Activated CD8-positive, alpha-beta memory T cell treated with anti-CD3 and anti-CD28 coated beads for 1 hour (primary cell): ENCODE data around the gene PARP15.
"Not testable (repeated sequence)": the region's sequence is repeated elsewhere in the genome, so short reads cannot be mapped to it uniquely, and the experiment has no call there.

ENCODE experiments used
- DNase-seq, 2 donors: peaks; one replicate each; pipeline ENCODE4 v3.0.0-alpha.2; 2020; ENCODE audit warnings: low read depth in 1 of 2; ENCODE audit errors: extremely low read depth in 1 of 2

PARP15 gene

DNA sequence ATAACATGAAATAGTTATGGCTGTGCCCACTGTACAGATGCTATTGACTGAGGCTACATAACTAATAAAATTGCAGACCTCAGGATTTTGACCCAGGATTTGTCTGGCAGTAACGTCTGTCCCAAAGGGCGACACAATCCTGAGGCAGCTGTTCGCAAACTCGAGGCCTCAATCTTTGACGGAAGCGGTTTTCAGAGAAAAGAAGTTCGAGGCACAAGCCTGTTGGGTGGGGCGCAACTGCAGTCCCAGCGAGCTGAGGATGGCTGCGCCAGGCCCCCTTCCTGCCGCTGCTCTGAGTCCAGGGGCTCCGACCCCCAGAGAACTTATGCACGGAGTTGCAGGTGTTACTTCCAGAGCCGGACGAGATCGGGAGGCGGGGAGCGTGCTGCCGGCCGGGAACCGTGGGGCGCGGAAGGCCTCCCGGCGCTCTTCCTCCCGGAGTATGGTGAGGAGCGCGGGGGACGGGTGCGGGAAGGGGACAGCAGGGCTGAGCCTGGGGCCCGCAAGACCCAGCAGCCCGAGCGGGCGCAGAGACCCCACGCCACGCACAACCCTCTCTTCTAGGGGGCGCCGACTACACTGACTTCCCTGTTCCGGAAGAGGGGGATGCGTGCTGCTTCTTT lies at the start of gene PARP15:
PARP15 (plus strand) TSS at position 242 of the 623 bp plus-strand sequence; CDS start at position 260, 18 bp downstream.
- DNase-seq, result peak in 1 of 2 donors; percentile 19

DNA sequence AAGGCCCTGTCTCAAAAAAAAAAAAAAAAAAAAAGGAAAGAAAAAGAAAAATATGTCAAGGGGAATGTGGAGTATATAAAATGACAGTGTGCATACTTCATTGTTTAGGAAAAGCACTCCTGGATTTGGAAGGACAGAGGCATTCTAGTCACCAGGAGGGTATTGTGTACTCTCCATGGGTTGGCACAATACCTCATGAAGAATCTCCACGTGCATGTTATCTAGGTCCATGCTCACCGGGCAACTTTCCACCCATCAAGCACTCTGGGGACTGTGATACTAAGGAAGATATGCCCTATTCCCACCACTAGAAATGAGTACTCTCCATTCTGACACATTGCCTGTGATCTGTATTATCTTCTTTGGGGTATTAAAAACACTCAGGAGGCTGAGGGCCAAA lies 47.3 kb upstream of the PARP15 start:
- DNase-seq, result no peak

DNA sequence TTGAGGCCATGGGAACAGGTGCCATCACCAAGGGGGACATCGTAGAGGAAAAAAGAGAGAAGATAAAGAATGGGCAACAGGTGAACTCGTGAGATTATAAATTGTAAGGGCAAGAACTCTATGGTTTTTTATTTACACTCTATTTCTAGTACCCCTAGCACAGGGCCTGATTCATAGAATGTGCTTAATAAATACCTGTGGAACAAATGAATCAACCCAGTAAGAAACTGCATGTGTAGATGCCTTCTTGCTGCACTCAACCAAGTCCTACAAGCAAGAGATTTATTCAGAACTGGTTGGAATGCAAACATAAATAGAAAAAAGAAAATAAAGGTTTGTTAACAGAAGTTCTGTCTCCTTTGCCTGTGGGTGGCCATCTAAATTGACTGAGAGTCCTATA lies 44.0 kb upstream of the PARP15 start:
- no peak for DNase-seq

DNA sequence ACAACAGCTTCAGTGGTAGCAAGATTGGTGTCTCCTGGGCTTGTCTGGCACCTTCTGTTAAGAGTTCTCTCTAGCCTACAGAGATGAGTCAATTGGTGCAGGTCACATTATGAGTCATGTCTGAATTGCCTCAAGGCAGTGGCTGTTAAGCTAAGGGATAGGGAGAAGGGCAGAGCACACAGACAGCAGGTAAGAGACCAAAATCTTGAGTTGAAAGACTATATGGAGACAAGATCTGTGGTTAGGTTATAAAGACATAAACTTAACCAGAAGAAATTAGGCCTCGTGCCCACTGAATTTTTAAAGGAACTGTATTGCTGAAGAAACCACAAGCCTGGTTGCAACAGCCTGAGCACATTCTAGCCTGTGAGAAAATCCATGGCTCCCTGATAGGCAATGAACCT lies 43.5 kb upstream of the PARP15 start:
- DNase-seq, result no peak

DNA sequence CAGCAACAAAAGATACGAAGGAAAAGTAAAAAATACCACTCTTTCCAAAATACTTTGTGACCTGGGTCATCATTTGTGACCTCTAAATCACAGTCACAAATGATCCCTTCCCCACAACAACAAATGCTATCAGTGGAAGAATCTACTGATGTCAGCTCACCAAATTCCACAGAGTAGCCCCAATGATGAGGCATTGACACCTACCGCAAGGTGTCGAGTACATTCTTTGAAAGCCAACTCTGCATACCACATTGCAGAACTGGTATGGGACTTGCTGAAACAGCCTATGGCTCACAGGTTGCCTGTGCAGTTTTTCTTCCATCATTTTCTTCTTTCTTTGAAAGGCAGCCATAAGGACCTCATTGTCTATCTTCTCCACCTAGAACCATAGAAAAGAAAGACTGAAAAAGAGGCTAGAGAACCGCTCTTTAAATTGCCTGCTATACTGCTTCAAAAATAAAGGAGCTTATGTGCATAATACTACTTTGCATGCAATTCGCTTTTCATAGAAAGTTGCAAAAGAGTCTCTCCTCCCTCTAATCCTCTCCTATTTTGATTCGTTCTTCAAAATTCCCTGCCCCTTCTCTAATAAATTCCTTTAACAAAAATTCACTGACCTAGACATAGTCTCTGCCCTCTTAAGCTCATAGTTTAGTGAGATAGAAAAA lies 41.4 kb upstream of the PARP15 start:
- DNase-seq, result no peak

DNA sequence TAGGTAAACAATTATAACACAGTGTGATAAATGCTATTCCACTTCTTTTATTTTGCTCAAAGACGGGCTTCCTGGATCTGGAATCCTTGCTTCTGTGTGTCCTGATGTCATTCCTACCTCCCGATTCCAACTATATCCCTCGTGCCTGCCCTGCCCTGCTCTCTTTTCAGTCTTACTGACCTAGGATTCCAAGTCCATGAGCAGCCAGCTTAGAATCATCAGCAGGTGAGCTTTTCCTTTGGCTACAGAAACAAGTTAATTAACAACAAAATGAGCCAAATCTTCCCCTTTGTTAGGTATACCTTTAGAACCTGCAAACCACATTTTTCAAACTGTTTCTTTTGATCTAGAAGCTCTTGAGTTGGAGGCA lies 40.8 kb upstream of the PARP15 start:
- DNase-seq, result no peak

DNA sequence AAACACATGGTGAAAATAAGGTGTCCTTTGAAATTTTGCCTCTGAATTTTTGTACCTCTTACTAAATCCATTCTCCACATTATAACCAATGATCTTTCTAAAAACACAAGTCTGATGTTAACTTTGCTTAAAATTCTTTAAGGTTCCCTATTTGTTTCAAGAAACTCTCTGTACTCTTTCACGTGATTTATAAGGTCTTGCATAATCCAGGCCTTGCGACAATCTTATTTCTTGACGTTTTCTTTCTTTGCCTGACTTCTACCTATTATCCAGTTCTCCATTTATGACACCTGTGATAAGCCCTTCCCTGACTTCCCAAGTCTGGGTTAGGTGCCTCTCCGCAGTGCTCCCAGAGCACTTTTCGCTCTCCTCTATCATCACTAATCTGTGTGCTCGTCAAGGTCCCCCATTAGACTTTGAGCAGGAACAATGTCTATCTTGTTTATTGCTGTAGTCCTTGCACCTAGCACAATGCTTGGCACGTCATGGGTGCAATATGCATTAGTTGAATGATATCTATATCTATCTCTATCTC lies 38.4 kb upstream of the PARP15 start:
- no peak for DNase-seq

DNA sequence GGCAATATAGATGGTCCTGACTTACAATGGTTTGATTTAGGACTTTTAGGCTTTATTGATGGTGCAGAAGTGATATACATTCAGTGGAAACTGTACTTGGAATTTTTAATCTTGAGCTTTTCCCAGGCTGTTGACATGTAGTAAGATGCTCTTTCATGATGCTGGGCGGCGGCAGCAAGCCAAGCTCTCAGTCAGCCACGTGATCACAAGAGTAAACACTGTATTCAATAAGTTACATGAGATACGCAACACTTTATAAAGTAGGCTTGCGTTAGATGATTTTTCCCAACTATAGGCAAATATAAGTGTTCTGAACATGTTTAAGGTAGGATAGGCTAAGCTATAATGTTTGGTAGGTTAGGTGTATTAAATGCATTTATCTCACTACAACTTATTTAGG lies 31.3 kb upstream of the PARP15 start:
- DNase-seq, result no peak

DNA sequence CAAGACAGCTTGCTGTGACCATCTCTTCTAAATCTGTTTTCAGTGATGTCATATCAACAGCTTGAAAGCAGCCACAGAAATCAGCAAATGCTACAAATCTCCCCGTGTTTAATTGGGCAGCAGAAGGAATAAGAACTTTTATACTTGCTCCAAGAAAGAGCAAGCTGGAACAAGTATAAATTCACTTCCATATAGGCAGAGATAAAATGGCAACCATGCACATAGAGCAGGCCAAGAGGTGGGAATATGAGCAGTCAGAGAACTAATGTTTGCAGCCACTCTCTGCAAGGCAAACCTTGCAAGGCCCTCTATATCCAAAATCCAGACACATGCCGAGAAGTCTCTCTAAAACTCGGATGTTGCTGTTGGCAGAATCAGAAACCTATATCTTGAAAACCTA lies 29.4 kb upstream of the PARP15 start:
- DNase-seq, result no peak

DNA sequence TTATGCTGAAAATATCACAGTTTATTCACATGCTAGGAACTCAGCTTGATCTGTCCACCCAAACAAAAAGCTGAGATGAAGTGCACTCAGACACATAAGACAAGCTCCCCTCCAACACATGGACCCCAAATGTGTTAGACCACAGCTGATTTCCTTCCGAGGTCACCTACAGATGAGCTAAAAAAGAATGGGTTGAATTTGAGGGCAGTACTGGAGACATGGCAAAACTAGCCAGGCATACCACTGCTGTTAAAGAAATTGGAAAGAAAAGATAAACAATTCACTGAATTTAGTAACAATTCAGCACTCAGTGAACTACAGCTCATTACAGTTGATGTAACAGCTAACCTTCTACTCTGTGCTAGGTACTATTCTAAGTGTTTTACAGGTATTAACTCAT lies 28.8 kb upstream of the PARP15 start:
- no peak for DNase-seq

DNA sequence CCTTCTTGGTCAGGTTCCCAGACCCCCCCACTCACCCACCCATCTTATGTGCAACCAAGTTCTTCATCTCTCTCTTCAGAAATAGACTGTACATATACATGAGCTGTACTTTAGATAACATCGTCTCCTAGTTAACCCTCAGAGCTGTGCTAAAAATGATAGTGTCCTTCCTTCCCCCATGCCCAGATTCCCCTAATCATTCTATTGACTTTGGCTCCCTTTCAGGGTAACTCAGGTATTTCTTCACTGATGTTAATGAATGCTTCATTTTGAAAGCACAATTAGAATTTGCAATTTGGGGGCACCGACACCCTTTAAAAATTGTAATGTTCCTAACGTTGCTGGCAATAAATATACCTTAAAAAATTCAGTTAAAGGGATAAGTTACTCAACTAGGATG lies 24.3 kb upstream of the PARP15 start:
- DNase-seq, result no peak

DNA sequence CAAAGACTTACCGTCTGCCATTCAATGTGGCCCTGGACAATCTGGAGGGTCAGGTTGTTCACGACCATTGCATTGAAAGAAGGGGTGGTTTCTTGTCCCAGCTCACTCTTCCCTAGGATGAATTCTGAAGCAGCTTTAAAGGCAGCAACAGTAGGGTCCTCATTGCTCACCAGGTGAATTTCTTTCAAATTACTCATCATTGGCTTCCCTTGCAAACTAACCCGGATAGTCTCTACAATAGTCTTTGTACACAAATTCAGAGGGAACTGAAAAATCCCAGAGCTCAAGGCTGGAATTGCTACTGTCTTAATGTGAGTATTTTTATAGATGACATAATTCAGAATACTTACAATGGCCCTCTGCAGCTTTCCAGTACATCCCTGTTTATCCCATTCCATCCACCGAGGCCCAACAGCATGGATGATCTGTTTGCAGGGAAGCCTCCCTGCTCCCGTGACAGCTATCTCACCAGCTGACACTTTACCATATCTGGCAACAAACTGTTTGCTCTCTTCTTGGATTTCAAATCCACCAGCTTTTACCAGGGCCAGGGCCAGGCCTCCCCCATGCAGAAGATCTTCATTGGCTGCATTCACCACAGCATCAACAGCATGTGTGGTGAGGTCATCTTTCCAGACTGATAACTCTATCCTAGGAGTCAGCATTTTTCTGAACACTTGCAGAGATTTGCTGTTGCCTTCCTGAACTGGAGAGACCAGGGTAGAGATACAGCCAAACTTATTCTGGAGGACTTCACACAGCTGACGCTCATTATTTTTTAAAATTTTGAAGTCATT lies 22.0 kb upstream of the PARP15 start:
- DNase-seq, result no peak

DNA sequence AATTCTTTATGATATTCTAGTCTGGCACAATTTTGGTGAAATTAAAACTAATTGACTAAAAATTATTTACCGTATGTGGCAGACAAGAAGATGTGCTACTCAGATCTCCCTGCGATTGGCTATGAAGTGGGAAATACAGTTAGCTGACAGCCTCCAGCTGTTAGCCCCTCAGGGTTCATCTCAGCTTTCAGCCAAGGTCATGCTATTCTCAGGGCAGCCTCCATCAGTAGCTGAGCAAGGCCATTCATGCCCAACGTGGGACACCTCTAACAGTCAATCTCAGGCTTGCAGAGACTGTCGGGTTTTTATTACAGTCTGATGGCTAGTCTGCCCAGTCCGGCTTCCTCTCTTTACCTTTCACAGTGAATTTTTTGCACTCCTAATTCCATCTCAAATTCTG lies 20.1 kb upstream of the PARP15 start:
- DNase-seq, result no peak

DNA sequence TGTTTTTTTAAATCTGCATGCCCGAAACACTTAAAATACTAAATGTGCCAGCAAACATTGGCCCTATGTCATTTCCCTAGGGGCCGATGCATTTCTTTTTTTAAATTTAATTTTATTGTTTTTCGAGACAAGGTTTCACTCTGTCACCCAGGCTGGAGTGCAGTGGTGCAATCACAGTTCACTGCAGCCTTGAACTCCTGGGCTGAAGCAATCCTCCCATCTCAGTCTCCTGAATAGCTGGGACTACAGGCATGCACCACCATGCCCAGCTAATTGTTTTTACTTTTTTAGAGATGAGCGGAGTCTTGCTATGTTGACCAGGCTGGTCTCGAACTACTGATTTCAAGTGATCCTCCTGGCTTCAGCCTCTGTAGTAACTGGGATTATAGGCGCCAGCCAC lies 18.8 kb upstream of the PARP15 start:
- DNase-seq, result no peak

DNA sequence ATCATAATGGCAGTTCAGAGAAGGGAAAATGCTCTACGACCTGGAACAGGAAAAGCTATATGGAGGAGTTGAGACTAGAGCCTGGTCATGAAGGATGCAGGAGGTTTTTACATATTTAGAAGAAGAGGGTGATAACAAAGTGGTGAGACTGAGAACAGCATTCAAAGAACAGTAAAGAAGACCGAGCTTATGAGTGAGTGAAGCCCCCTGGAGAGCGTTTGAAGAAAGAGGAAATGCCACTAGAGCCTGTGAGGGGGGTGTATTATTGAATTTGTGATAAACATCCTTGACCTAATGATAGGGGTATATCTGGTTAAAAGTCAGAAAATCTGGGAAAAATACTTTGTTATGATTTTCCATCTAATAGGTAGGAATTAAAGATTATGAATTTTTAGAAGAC lies 17.5 kb upstream of the PARP15 start:
- DNase-seq, result no peak

DNA sequence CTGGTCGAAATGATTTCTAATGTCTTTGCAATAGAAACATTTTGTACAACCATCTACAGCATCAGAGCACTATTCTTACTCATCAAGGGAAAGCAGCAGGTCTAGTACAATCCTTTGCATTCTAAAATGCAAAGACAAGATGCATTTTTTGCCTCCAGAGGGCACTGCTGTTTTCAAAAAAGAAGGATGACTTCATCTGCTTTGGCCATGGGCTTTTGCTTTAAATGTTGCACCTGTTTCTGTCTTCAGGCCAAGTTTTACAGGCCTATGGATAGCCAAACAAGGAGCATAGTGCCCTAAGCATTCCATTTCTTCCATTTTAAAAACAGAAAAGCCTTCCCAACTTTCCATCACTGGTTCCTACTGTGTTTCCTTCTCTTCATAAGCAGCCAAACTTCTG lies 16.8 kb upstream of the PARP15 start:
- DNase-seq, result peak in 1 of 2 donors; percentile 14

DNA sequence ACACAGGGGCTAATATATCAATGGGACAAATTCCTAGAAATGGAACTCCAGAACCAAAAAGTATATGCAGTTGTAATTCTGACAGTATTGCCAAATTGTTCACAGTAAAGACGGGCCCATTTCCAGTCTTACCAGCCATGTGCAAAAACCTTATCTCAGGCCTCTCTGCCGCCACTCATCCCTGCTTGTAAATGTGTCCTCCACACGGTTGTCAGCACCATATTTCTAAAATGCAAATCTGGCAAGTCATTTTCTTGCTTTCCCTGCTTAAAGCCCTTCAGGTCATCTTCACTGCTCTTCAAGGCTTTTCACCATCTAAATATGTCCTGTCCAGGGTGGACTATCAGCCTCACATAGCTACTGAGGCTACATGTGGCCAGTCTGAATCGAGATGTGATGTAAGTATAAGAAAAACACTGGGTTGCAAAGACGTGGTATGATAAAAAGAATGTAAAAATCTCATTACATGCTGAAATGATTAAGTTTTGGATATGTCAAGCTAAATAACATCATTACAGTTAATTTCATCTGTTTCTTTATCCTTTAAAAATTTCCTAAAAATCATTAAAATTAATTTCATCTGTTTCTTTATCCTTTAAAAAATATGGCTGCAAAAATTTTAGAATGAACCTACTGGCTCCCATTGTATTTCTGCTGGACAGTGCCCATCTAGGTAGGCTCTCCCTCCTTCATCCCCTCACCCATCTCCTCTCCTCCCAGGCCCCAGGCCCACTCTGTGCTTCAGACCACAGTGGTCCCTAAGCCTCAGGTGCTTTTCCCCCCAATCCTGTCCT lies 14.3 kb upstream of the PARP15 start:
- DNase-seq, result no peak

DNA sequence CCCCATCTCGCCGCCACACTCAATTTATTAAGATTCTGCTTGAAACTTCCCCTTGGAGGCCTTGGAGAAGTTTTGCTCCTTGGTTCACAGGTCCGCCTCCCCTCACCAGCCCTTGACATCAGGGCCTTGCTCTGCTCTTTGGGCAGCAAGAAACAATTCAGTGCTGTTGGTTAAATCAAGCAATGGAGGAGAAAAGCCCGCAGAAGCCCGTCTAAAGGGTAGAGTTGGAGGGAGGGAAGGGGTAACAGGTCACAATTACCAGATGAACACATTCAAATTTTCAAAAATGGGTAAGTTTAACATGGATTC lies 13.8 kb upstream of the PARP15 start:
- no peak for DNase-seq

DNA sequence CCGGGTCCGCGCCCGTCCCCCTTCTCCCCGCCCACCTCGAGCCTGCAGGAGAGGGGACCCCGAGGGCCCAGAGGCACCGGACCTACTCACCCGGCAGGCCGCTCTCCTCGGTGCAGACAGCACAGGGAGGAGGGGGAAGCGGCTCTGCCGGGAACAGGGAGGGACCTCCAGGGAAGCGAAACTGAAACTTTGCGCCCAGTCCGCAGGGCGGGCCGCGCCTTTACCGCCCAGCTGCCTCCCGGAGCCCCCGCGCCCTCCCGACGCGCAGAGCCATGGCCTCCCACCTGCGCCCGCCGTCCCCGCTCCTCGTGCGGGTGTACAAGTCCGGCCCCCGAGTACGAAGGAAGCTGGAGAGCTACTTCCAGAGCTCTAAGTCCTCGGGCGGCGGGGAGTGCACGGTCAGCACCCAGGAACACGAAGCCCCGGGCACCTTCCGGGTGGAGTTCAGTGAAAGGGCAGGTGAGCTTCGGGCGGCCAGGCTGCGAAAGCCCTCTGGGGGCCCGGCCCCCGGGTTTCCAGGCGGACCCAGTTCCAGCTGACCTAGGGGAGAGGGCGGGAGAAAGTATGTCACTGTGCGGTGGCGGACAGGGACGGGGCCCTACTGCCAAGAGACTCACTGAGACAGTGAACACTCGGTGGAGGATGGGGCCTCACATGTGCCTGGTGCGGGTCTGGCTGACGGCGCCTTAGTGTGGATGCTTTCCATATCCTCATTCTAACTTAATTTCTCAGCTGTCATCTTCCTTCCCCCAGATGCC lies 13.1 kb upstream of the PARP15 start, which contains the start of the genes DTX3L and PARP9:
DTX3L (plus strand) TSS at position 184 of the 758 bp plus-strand sequence; CDS start at position 273, 89 bp downstream.
PARP9 (minus strand) TSS at position 146 of the 758 bp plus-strand sequence. CDS start 4,680 bp downstream, outside the sequence.
- DNase-seq, result peak in 1 of 2 donors; percentile 77

DNA sequence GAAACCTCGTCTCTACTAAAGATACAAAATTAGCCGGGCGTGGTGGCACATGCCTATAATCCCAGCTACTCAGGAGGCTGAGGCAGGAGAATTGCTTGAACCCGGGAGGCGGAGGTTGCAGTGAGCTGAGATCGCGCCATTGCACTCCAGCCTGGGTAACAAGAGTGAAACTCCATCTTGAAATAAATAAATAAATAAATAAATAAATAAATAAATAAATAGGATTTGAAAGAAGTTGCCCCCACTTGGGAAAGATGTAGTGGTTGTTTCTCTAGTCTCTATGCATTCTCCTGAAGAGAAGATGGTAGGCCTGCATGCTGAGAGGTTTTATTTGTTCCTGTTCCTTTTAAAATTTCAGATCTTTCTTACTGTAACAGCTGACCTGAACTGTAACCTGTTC lies 9.3 kb upstream of the PARP15 start:
- not testable (repeated sequence) for DNase-seq
